Smooth muscle cell (in vitro differentiated cells): ENCODE measurements around the gene CCDC33. TPM values are rescaled to one million over a fixed set of nuclear protein-coding genes. Genes with fewer than 3 reads are reported as not detected.

ENCODE experiments used
- DNase-seq: peaks from one replicate; lab custom pipeline; 2025; ENCODE audit not compliant: unreplicated experiment; lab: John Stamatoyannopoulos, UW
- H2AFZ ChIP-seq: fragments of 200-600 bp; sonication (generic); 2 replicates; pipeline ENCODE4 v1.6.0; 2016; ENCODE audit warnings: antibody characterized with exemption, low read depth, mild to moderate bottlenecking
- H3F3A ChIP-seq: fragments of 200-600 bp; sonication (generic); 2 replicates; pipeline ENCODE4 v1.6.0; 2017; ENCODE audit warnings: antibody characterized with exemption, low read depth
- H3K27ac ChIP-seq: fragments of 200-600 bp; sonication (generic); 2 replicates; pipeline ENCODE4 v1.5.1; 2016; ENCODE audit warnings: low read depth, mild to moderate bottlenecking
- H3K27me3 ChIP-seq: fragments of 200-600 bp; sonication (generic); 2 replicates; pipeline ENCODE4 v1.6.1; 2016; ENCODE audit warnings: low read depth, mild to moderate bottlenecking
- H3K36me3 ChIP-seq: fragments of 200-600 bp; sonication (generic); 2 replicates; pipeline ENCODE4 v1.5.1; 2016; ENCODE audit warnings: low read depth
- H3K4me1 ChIP-seq: fragments of 200-600 bp; sonication (generic); 2 replicates; pipeline ENCODE4 v1.5.1; 2016; ENCODE audit warnings: low read depth
- H3K4me2 ChIP-seq: fragments of 200-600 bp; sonication (generic); 2 replicates; pipeline ENCODE4 v1.6.0; 2016; ENCODE audit warnings: mild to moderate bottlenecking
- H3K4me3 ChIP-seq: fragments of 200-600 bp; sonication (generic); 2 replicates; pipeline ENCODE4 v1.5.1; 2016; ENCODE audit warnings: mild to moderate bottlenecking
- H3K79me2 ChIP-seq: fragments of 200-600 bp; sonication (generic); 2 replicates; pipeline ENCODE4 v1.6.0; 2016; ENCODE audit warnings: low read depth, mild to moderate bottlenecking
- H3K9ac ChIP-seq: fragments of 200-600 bp; sonication (generic); 2 replicates; pipeline ENCODE4 v1.6.0; 2016; ENCODE audit warnings: low read depth
- H3K9me3 ChIP-seq: fragments of 200-600 bp; sonication (generic); replicated peaks from 2 replicates; pipeline ENCODE4 v1.5.1; 2016; ENCODE audit warnings: low read depth
- H4K20me1 ChIP-seq: fragments of 200-600 bp; sonication (generic); 2 replicates; pipeline ENCODE4 v1.6.0; 2016; ENCODE audit warnings: low read depth
- CTCF ChIP-seq: fragments of 200-600 bp; sonication (generic); IDR thresholded peaks from 2 replicates; pipeline ENCODE4 v1.5.1; 2017; ENCODE audit warnings: borderline replicate concordance, mild to moderate bottlenecking, antibody characterized with exemption; ENCODE audit not compliant: insufficient read depth, poor library complexity, severe bottlenecking
- WGBS: methylation state at CpG from one replicate; pipeline ENCODE4 v1.1.7; 2016; ENCODE audit warnings: low lambda C conversion rate; 5-methylcytosine and 5-hydroxymethylcytosine counted together
- polyA plus RNA-seq: library from polyadenylated mRNA; unstranded; fragments of >200 nt; fragmentation: Nextera tagmentation; extraction: Ambion mirVana; gene quantifications from 2 replicates; pipeline ENCODE4 v1.2.1, GENCODE V29; 2016
- total RNA-seq: library from RNA; depleted of rRNA; stranded (reverse); fragments of >200 nt; gene quantifications from 2 replicates; pipeline ENCODE4 v1.2.3, GENCODE V29; 2014

The CCDC33 gene
- total and polyA plus RNA-seq, 2 experiments from 2014 or later: 3.8 to 5.8 TPM

- no peak overlapping the region for H3K9ac ChIP-seq
- H3K4me2 ChIP-seq: peak overlapping the region; percentile 50
- H3K36me3 ChIP-seq: no peaks in the 10 kb centered on the region
- TF ChIP-seq CTCF: no peak
- H3K4me1 ChIP-seq: no peaks in the 10 kb centered on the region
- 8% methylated on average over 4 of the region's 4 CpGs for WGBS
- H3K27ac ChIP-seq: no peak overlapping the region
- no peaks in the 10 kb centered on the region for H4K20me1 ChIP-seq
- DNase-seq: no peak
- H3K79me2 ChIP-seq: no peaks in the 10 kb centered on the region
- H3F3A ChIP-seq: no peaks in the 10 kb centered on the region
- H3K4me3 ChIP-seq: no peak overlapping the region
- H3K27me3 ChIP-seq: no peaks in the 10 kb centered on the region
- H3K9me3 ChIP-seq: no peaks in the 10 kb centered on the region
- no peak overlapping the region for H2AFZ ChIP-seq
Measured at GRCh38 chr15:74340150-74340549, 104.0 kb downstream of the CCDC33 start.

- Histone ChIP-seq H4K20me1 (no peaks in the 10 kb centered on the region), H3K27ac (no peak overlapping the region), H3K79me2 (no peaks in the 10 kb centered on the region), H2AFZ (no peak overlapping the region), H3K4me2 (no peak overlapping the region), H3F3A (no peaks in the 10 kb centered on the region), H3K9me3 (no peaks in the 10 kb centered on the region), H3K27me3 (no peaks in the 10 kb centered on the region), H3K4me3 (no peak overlapping the region), H3K4me1 (no peaks in the 10 kb centered on the region), H3K36me3 (no peaks in the 10 kb centered on the region), H3K9ac (no peak overlapping the region)
- DNase-seq: no peak
- no peak for TF ChIP-seq CTCF
- WGBS: 95% methylated on average over 14 of the region's 14 CpGs
Measured at GRCh38 chr15:74343127-74343796, 107.1 kb downstream of the CCDC33 start.

GRCh38 chr15:74343797-74344127 lies 107.6 kb downstream of the CCDC33 start:
- no peak for DNase-seq
- no peak for TF ChIP-seq CTCF
- Histone ChIP-seq H3K27ac (no peak overlapping the region), H3K9ac (no peak overlapping the region), H3K27me3 (no peaks in the 10 kb centered on the region), H3K36me3 (no peaks in the 10 kb centered on the region), H4K20me1 (no peaks in the 10 kb centered on the region), H3K79me2 (no peaks in the 10 kb centered on the region), H3F3A (no peaks in the 10 kb centered on the region), H3K9me3 (no peaks in the 10 kb centered on the region), H3K4me2 (no peak overlapping the region), H3K4me3 (no peak overlapping the region), H3K4me1 (no peaks in the 10 kb centered on the region), H2AFZ (no peak overlapping the region)
- WGBS: 97% methylated on average over 8 of the region's 8 CpGs

- H3K36me3 ChIP-seq: no peaks in the 10 kb centered on the region
- H3K4me1 ChIP-seq: no peaks in the 10 kb centered on the region
- H3K79me2 ChIP-seq: no peaks in the 10 kb centered on the region
- H3K9ac ChIP-seq: no peak overlapping the region
- 70% methylated on average over 10 of the region's 10 CpGs for WGBS
- no peaks in the 10 kb centered on the region for H3K27me3 ChIP-seq
- H3K4me2 ChIP-seq: no peak overlapping the region
- no peak overlapping the region for H3K27ac ChIP-seq
- no peaks in the 10 kb centered on the region for H4K20me1 ChIP-seq
- peak overlapping the region; percentile 24 for H2AFZ ChIP-seq
- no peak for TF ChIP-seq CTCF
- no peaks in the 10 kb centered on the region for H3F3A ChIP-seq
- no peak for DNase-seq
- H3K4me3 ChIP-seq: no peak overlapping the region
- no peaks in the 10 kb centered on the region for H3K9me3 ChIP-seq
Measured at GRCh38 chr15:74345051-74345450, 108.9 kb downstream of the CCDC33 start.
